ENCODE data around the gene TRAF3.
A peak's percentile ranks its signal among the peaks of the same experiment; 100 is the strongest.

TRAF3 gene

DNA sequence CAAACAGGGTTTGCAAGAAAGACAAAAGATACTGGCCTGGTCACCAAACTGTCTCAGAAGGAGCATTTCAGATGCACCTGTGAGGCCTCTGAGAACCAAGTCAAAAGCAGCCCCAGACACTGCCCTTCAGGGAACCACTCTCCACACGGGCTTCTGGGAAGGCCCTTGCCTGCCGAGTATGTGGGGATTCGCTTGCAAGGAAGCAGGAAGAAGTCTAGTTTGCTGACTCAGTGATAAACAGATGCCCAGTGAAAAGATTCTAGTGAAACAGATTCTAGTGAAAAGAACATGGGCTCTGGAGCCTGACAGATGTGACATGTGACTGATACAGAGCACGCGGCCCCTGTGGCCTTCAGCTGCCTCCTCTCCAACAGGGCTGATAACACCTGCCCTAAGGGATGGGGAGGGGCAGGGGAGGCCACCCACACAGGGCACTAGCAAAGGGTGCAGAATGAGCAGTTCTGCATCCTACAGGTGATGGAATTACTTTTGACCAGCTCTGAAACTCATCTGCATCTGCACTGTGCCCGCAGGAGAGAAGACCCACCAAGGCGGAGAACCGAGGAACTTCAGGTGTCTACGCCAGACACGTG, 164.3 kb downstream of the TRAF3 start:
- H3K9me3 ChIP-seq = no peaks in the 10 kb centered on the region
- no peaks in the 10 kb centered on the region for H3K27me3 ChIP-seq
- DNase-seq = peak; percentile 50
- peaks cover 14% of the 10 kb centered on the region for H3K4me1 ChIP-seq
- TF ChIP-seq CTCF (IDR thresholded peaks at IDR 0.05; ENCODE audit: low read depth, low read length) = no peak
- H3K4me3 ChIP-seq (ENCODE audit: low read depth, low read length) = no peak overlapping the region
- H3K36me3 ChIP-seq = peaks cover 73% of the 10 kb centered on the region

DNA sequence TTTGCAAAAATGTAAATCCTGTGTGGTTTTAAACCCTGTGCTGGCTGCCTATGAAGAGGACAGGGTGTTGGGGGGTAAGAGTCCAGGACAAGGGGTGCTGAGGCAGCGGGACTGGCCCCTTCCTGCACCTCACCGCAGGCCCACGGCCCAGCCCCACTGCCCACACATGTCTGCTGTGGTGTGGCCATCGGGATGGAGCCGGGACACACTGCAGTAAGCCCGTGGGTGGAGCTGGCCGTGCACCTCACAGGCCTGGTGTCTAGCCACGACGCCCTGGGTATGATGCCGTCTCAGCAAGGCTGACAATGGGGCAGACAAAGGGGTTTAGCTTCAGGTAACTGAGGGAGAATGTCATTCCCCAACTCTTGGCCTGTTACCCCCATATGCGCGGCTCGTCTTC, 164.8 kb downstream of the TRAF3 start:
- Histone ChIP-seq H3K9me3 (no peaks in the 10 kb centered on the region), H3K4me3 (ENCODE audit: low read depth, low read length) (no peak overlapping the region), H3K4me1 (peaks cover 14% of the 10 kb centered on the region), H3K27me3 (no peaks in the 10 kb centered on the region), H3K36me3 (peaks cover 77% of the 10 kb centered on the region)
- TF ChIP-seq CTCF (IDR thresholded peaks at IDR 0.05; ENCODE audit: low read depth, low read length) = no peak
- DNase-seq = no peak

GRCh38 chr14:102943454-102943853, 166.2 kb downstream of the TRAF3 start:
- H3K4me3 ChIP-seq (ENCODE audit: low read depth, low read length) = no peak overlapping the region
- H3K36me3 ChIP-seq = peaks cover 75% of the 10 kb centered on the region
- no peak for TF ChIP-seq CTCF (IDR thresholded peaks at IDR 0.05; ENCODE audit: low read depth, low read length)
- no peaks in the 10 kb centered on the region for H3K27me3 ChIP-seq
- no peaks in the 10 kb centered on the region for H3K9me3 ChIP-seq
- peaks cover 14% of the 10 kb centered on the region for H3K4me1 ChIP-seq
- DNase-seq = no peak

DNA sequence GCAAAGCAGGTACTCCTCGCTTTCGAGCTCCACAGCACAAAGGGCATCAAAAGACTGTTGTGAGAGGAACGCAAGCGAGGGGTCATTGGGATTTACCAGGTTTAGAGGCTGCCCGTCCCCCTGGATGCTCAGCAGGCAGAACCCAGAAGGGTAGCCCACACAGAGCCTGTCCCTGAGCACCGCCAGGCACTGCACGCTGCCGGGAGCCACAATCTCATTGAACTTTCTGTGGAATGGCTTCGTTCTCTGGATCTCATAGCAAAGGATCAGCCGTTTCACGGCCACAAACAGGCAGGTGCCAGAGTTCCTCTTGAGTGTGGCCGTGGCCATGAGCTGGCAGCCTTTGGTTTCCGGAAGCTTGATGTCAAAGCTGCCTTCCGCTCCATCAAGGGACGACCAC, 166.7 kb downstream of the TRAF3 start:
- Histone ChIP-seq H3K27me3 (no peaks in the 10 kb centered on the region), H3K4me3 (ENCODE audit: low read depth, low read length) (no peak overlapping the region), H3K4me1 (peaks cover 14% of the 10 kb centered on the region), H3K36me3 (peaks cover 78% of the 10 kb centered on the region), H3K9me3 (no peaks in the 10 kb centered on the region)
- no peak for TF ChIP-seq CTCF (IDR thresholded peaks at IDR 0.05; ENCODE audit: low read depth, low read length)
- DNase-seq = no peak

DNA sequence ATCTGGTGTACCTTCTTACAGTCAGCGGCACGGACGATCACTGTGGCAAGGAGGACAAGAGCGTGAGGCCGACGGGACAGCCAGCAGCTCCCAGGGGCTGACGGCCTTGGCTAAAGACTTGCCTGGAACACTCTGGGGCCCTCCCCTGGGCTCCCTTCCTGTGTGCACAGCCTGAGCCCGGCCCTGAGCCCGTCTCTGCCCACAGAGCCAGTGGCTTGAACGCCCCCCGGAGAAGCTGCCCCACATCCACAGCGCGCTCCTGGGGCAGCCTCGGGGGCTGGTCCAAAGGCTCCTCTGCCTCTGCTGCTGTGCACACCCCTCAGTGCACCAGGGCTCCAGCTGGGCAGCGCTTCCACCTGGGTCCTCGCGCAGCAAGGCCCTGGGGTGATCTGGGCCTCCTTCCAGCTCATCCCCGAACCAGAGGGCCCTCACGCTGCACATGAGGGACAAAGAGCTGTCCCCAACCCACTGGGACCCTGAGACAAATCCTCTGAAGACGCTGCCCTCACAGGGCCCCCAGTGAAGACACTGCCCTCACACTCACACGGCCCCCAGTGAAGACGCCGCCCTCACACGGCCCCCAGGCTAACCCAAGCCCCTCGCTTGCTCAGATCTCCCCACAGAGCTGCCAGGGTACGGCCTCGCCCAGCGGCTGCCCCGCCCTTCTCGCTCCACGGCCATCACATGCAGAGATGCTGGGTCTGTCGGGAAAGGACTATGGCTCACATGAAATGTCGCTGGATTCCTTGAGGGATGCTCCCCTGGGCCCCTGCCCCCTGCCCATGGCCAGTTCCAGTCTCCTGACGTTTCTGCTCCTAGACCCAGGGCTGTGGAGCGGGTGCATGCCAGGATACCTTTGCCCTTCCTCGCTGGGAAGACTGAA, 167.4 kb downstream of the TRAF3 start:
- no peaks in the 10 kb centered on the region for H3K27me3 ChIP-seq
- H3K4me3 ChIP-seq (ENCODE audit: low read depth, low read length) = no peak overlapping the region
- DNase-seq = no peak
- no peaks in the 10 kb centered on the region for H3K9me3 ChIP-seq
- peaks cover 78% of the 10 kb centered on the region for H3K36me3 ChIP-seq
- peaks cover 14% of the 10 kb centered on the region for H3K4me1 ChIP-seq
- TF ChIP-seq CTCF (IDR thresholded peaks at IDR 0.05; ENCODE audit: low read depth, low read length) = no peak

All from BE2C (cell line).